Activated CD4-positive, CD25-positive, alpha-beta regulatory T cell treated with anti-CD3 and anti-CD28 coated beads, Interleukin-2, amount 50 U/mL, for 72 hours (primary cell): ENCODE measurements around the gene CDHR3.

Experiments used
- DNase-seq: peaks from one replicate; pipeline ENCODE4 v3.0.0; 2021

Gene CDHR3

GRCh38 chr7:106054156-106054910, 91.3 kb downstream of the CDHR3 start:
- DNase-seq: peak; percentile 16

- DNase-seq: no peak
These were observed 92.0 kb downstream of the CDHR3 start for GRCh38 chr7:106054971-106055532.

DNA sequence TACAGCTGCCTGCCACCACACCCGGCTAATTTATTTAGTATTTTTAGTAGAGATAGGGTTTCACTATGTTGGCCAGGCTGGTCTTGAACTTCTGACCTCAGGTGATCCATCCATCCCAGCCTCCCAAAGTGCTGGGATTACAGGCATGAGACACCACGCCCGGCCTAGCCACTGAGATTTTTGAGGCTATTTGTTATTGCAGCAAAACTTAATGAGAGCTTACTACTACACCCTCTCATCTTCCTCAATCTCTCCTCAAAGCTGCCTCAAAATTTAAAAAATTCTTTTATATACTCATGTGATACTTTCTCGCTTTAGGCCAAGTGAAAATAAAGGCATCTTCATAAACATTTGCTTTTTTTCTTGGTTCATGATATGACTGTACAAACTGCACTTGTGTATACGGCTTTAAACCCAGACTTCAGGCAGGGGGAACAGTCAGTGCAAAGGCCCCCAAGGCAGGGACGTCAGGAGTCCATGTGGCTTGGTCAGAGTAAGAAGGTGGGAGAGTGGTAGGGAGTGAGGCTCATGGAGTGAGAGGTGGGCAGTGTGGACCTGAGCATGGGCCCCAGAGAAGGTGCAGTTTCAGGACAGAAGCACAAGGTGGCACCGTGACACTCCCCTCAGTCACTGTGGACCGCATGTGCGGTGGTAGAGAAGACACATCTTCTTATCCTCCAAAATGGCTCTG, 93.6 kb downstream of the CDHR3 start:
- peak; percentile 66 for DNase-seq

GRCh38 chr7:106057204-106057961, 94.3 kb downstream of the CDHR3 start:
- no peak for DNase-seq

DNA sequence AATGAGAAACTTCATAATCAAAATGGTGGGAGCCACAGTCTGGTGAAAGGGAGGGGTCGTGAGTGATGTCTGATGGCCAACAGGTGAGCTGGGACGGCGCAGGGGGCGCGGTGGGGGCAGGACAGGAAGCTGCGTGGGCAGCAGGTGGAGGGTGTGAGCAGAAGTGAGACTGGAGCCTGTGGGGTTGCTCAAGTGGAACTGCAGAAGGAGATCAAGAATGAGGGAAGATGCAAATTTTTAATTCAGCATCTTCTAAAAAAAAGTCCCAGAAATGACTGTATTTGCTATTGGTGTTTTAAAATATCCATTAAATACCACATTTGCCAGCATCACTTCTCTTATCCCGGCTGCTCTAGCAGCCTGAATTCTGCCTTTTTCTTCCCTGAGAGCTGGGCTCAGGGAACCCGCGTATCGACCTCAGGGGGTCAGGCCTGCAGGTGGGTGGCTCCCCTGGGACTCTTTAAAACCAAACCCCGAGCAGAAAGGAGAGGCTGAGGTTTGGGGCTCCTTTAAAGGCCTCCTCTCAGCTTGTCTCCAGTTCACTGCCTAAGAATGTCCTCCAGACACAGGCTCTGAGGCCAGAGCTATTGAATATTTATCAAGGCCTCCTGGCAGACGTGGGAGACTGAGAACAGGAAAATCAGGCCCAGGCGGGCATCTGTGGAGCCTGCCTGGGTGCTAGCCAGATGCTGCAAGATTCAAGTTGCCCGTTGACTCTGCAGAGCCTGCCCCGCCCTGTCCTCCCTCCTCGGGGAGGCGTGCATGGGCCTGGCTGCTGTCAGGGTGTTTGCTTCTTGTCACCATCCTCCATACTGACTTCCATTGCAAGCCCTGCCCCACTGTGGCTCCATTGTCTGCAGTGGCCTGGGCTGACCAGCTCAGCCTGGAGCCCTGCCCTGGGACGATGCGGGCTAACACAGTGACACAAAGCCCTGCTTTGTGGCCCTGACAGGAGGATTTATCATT, 95.2 kb downstream of the CDHR3 start:
- no peak for DNase-seq

- DNase-seq: no peak
These were observed 95.9 kb downstream of the CDHR3 start for GRCh38 chr7:106058928-106059324.

- no peak for DNase-seq
These were observed 96.5 kb downstream of the CDHR3 start for GRCh38 chr7:106059556-106059955.

DNA sequence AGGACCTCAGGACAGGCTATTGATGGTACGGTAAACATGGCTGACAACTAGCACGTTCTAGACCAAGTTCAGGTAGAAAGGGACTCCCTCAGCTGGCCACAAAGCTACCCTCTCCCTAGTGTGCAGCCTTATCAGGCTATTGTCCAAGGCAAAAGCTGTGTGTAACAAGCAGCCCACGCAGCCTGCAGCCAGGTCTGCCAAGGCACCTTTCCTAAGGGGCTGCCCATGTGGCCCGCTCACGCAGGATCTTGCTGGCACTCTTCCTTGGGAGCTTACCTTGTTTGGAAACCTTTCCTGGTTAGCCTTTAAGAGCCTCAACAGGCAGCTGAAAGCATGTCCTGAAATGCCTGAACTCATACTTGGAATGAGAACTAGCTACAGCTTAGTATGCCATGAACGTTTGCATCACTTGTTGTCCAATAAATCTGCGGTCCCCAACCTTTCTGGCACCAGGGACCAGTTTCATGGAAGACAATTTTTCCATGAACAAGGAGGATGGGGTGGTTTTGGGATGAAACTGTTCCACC, 97.4 kb downstream of the CDHR3 start:
- no peak for DNase-seq

GRCh38 chr7:106061301-106061979, 98.4 kb downstream of the CDHR3 start:
- DNase-seq: no peak

GRCh38 chr7:106062006-106062405, 98.9 kb downstream of the CDHR3 start:
- DNase-seq: no peak

GRCh38 chr7:106062521-106062931, 99.5 kb downstream of the CDHR3 start:
- DNase-seq: no peak

DNA sequence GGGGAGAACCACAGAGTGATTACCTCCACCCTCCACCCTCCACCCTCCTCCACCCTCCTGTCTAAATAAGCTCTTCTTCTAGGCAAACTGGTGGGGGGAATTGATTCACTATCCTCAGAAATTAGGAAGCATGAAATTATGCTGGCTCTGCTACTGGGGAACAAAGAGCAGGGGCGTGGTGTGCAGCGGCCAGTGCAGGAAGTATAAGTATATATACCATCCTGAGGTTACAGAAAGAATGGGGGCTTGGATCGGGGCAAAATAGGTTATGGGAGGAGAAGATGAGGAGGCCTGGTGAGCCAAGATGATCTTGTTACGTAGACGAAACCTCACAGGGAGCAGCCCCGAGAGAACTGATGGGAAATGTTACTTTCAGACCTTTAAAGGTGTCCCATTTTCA, 100.0 kb downstream of the CDHR3 start:
- DNase-seq: no peak

- no peak for DNase-seq
These were observed 100.6 kb downstream of the CDHR3 start for GRCh38 chr7:106063692-106064091.

GRCh38 chr7:106064316-106064715, 101.3 kb downstream of the CDHR3 start:
- no peak for DNase-seq

DNA sequence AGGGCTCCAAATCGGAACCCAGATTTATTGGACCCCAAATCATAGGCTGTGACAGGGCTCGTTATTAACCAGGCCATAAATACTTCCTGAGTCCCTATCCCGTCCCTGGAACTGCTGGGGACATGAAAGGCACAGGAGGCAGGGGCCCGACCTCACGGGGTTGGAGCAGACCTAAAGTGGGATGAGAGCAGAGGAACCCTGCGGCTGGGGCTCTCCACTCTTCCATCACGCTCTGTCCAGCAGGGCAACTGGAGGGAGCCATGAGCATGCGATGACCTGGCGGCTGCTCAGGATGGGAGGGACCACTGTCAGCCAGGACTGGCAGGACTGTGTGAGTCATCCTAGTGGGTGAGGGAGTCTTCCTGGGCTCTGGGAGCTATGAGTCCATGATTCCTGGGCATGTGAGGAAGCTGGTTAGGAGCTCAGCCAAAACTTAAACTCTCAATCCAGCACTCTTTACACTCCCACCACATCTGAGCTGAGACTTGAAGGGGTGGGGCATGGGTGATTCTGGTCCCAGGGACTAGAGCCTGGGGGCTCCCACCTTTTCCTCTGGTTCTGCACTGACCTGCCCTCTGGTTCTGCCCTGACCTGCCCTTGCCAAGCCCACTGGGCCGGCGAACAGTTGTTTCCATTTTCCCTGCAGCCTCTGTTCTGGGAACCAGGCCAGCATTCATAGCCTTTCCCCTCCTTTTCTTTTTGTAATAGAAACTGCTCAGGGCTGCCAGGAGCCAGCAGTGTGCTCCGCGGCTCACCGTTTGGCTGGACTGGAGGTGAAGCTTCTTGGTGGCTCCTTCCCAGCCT, 101.9 kb downstream of the CDHR3 start:
- no peak for DNase-seq

- no peak for DNase-seq
These were observed 102.8 kb downstream of the CDHR3 start for GRCh38 chr7:106065575-106066500.

DNA sequence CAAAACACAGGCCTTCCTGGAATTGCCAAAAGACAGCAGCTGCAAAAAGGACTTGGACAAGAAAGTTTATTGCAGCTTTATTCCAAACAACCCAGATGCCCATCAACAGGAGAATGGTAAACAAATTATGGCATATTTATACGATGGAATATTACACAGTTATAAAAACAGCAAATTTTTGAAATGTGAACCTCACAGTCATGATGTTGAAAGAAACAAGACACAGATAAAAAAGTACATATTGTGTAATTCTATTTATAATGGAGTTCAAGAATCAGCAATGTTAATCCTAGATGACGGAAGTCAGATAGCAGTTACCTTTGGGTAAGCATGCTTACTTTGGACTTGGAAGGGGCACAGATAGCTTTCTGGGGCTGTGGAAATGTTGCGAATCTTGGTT, 104.6 kb downstream of the CDHR3 start:
- DNase-seq: no peak

- DNase-seq: no peak
These were observed 105.5 kb downstream of the CDHR3 start for GRCh38 chr7:106068538-106068961.

DNA sequence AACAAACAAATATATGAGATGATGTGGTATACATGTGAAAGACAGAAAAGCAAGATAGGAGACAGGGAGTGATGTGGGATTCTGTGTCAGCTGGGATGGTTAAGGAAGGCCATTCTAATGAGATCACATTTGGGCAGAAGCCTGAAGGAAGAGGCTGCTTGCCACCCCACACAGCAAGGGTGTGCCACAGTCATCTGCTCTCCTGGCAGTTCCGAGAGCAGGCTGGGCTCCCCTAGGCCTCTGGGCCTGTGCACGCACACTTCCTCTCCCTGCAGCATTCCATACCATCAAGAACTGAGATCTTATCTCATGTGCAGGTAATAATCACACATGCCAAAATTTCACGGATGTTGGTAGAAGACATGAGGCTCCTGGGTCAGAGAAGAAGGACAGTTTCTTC, 105.9 kb downstream of the CDHR3 start:
- no peak for DNase-seq
